H1 (cell line): ENCODE data around the gene LRRK1. TPM values are rescaled to one million over a fixed set of nuclear protein-coding genes. Genes with fewer than 3 reads are reported as not detected.

ENCODE experiments used
- CTCF ChIA-PET: fragments of 300-600 bp; sonication (Branson Sonifier 250); formaldehyde crosslinking; loops from one replicate; lab custom pipeline; 2021; ENCODE audit not compliant: partially characterized antibody; lab: Charles Lee
- POLR2A ChIA-PET: fragments of 300-600 bp; sonication (Branson Sonifier 250); formaldehyde crosslinking; loops from one replicate; lab custom pipeline; 2021; ENCODE audit warnings: inconsistent platforms; ENCODE audit not compliant: partially characterized antibody; lab: Charles Lee
- DNase-seq, 2 experiments: peaks; one replicate each; pipeline versions ENCODE4 v3.0.0 to v3.0.0-alpha.2; 2010 to 2022; ENCODE audit warnings: low spot score in 2 of 2, low read depth in 1 of 2, mixed read lengths in 1 of 2
- FAIRE-seq: peaks from 2 replicates; lab custom pipeline; 2011; peaks lifted over from hg19 to GRCh38; lab: Jason Lieb, UNC
- H2AFZ ChIP-seq: 2 replicates; pipeline ENCODE4 v1.8.1; 2012; ENCODE audit warnings: low read length, inconsistent platforms
- H2AK5ac ChIP-seq: 2 replicates; pipeline ENCODE4 v1.6.1; 2013; ENCODE audit warnings: low read depth, low read length
- H2BK120ac ChIP-seq: replicated peaks from 2 replicates; pipeline ENCODE3; 2013; ENCODE audit warnings: low read depth, low read length, inconsistent platforms
- H2BK12ac ChIP-seq: 2 replicates; pipeline ENCODE4 v1.6.1; 2013; ENCODE audit warnings: low read depth, low read length
- H2BK15ac ChIP-seq: 2 replicates; pipeline ENCODE4 v1.6.1; 2013; ENCODE audit warnings: low read length
- H2BK20ac ChIP-seq: 2 replicates; pipeline ENCODE4 v1.6.1; 2013; ENCODE audit warnings: low read length
- H2BK5ac ChIP-seq: 2 replicates; pipeline ENCODE4 v1.6.1; 2013; ENCODE audit warnings: low read depth, low read length
- H3K14ac ChIP-seq: 2 replicates; pipeline ENCODE4 v1.6.1; 2013; ENCODE audit warnings: inconsistent platforms; ENCODE audit not compliant: insufficient read length
- H3K18ac ChIP-seq: 2 replicates; pipeline ENCODE4 v1.6.1; 2013; ENCODE audit warnings: low read length; ENCODE audit errors: extremely low read depth
- H3K23ac ChIP-seq: 2 replicates; pipeline ENCODE4 v1.6.1; 2013; ENCODE audit warnings: inconsistent platforms; ENCODE audit not compliant: insufficient read length
- H3K23me2 ChIP-seq: 2 replicates; pipeline ENCODE4 v1.6.1; 2013; ENCODE audit warnings: low read depth, low read length
- H3K27ac ChIP-seq: 2 replicates; pipeline ENCODE4 v1.6.1; 2011; ENCODE audit warnings: low read depth, low read length, inconsistent platforms
- H3K27me3 ChIP-seq, 4 experiments: replicated peaks in 1 of 4; 1 replicate in 1 of 4; 2 replicates in 3 of 4; pipeline versions ENCODE4 v1.6.1 to v1.8.1; 2011 to 2013; ENCODE audit warnings: low read length in 3 of 4, mild to moderate bottlenecking in 3 of 4, inconsistent platforms in 2 of 4, mixed read lengths in 2 of 4, moderate library complexity in 1 of 4; ENCODE audit not compliant: control insufficient read depth in 3 of 4, insufficient read depth in 3 of 4; ENCODE audit errors: extremely low read depth in 1 of 4
- H3K36me3 ChIP-seq, 4 experiments: 2 replicates each; pipeline versions ENCODE4 v1.6.1 to v1.8.1; 2011 to 2013; ENCODE audit warnings: mild to moderate bottlenecking in 4 of 4, low read length in 3 of 4, moderate library complexity in 2 of 4, control low read depth in 1 of 4, inconsistent platforms in 1 of 4; ENCODE audit not compliant: insufficient read depth in 4 of 4, control insufficient read depth in 2 of 4
- H3K4ac ChIP-seq: replicated peaks from 2 replicates; pipeline ENCODE3; 2013; ENCODE audit warnings: low read length, low read depth, mixed read lengths, inconsistent platforms; ENCODE audit not compliant: insufficient read length
- H3K4me1 ChIP-seq, 4 experiments: replicated peaks in 1 of 4; 1 replicate in 1 of 4; 2 replicates in 3 of 4; pipeline versions ENCODE4 v1.6.1 to v1.8.1; 2011 to 2013; ENCODE audit warnings: low read length in 3 of 4, inconsistent platforms in 2 of 4, mixed read lengths in 1 of 4; ENCODE audit not compliant: insufficient read depth in 4 of 4, control insufficient read depth in 3 of 4
- H3K4me2 ChIP-seq, 2 experiments: 2 replicates each; pipeline versions ENCODE4 v1.6.1 to v1.8.1; 2011 to 2013; ENCODE audit warnings: low read depth in 2 of 2, low read length in 2 of 2, control low read depth in 1 of 2, inconsistent platforms in 1 of 2, mild to moderate bottlenecking in 1 of 2; ENCODE audit not compliant: insufficient read depth in 1 of 2
- H3K4me3 ChIP-seq, 4 experiments: fragments of 200-600, 300-600 bp in 1 of 4; sonication (generic), shearing (Covaris generic), sonication (Bioruptor Twin) in 1 of 4; 2 replicates each; pipeline versions ENCODE4 v1.5.1 to v1.8.1; 2011 to 2016; ENCODE audit warnings: low read length in 4 of 4, low read depth in 3 of 4, control low read depth in 2 of 4, inconsistent platforms in 2 of 4, mild to moderate bottlenecking in 2 of 4, mixed read lengths in 1 of 4, moderate library complexity in 1 of 4; ENCODE audit not compliant: insufficient read depth in 2 of 4; ENCODE audit errors: extremely low read depth in 1 of 4
- H3K56ac ChIP-seq: replicated peaks from 2 replicates; pipeline ENCODE3; 2013; ENCODE audit warnings: low read depth, mild to moderate bottlenecking, mixed read lengths, low read length, inconsistent platforms; ENCODE audit not compliant: insufficient read length
- H3K79me1 ChIP-seq: 2 replicates; pipeline ENCODE4 v1.6.1; 2013; ENCODE audit warnings: low read depth, low read length, control low read depth
- H3K79me2 ChIP-seq, 2 experiments: 2 replicates each; pipeline versions ENCODE4 v1.6.1 to v1.8.1; 2012 to 2013; ENCODE audit warnings: low read length in 2 of 2, mild to moderate bottlenecking in 2 of 2, inconsistent platforms in 1 of 2; ENCODE audit not compliant: insufficient read depth in 2 of 2, control insufficient read depth in 1 of 2
- H3K9ac ChIP-seq, 4 experiments: replicated peaks in 1 of 4; 1 replicate in 1 of 4; 2 replicates in 3 of 4; pipeline versions ENCODE4 v1.6.1 to v1.8.1; 2011 to 2013; ENCODE audit warnings: low read depth in 3 of 4, low read length in 3 of 4, control low read depth in 2 of 4, mild to moderate bottlenecking in 2 of 4, moderate library complexity in 2 of 4, inconsistent platforms in 1 of 4; ENCODE audit errors: extremely low read depth in 1 of 4
- H3K9me3 ChIP-seq, 2 experiments: 2 replicates each; pipeline versions ENCODE4 v1.6.1 to v1.8.1; 2012 to 2013; ENCODE audit warnings: mild to moderate bottlenecking in 2 of 2, moderate library complexity in 2 of 2, control low read depth in 1 of 2, inconsistent platforms in 1 of 2, low read depth in 1 of 2, low read length in 1 of 2, mixed read lengths in 1 of 2; ENCODE audit not compliant: insufficient read depth in 2 of 2
- H4K20me1 ChIP-seq, 2 experiments: replicated peaks in 1 of 2; 2 replicates each; pipeline versions ENCODE3 to v1.8.1; 2011 to 2013; ENCODE audit warnings: inconsistent platforms in 2 of 2, low read length in 2 of 2, mild to moderate bottlenecking in 1 of 2; ENCODE audit not compliant: insufficient read depth in 2 of 2, control insufficient read depth in 1 of 2
- H4K5ac ChIP-seq: 2 replicates; pipeline ENCODE4 v1.6.1; 2013; ENCODE audit warnings: low read length, low read depth, mixed read lengths, inconsistent platforms; ENCODE audit not compliant: insufficient read length
- H4K8ac ChIP-seq: 2 replicates; pipeline ENCODE4 v1.8.0; 2013; ENCODE audit warnings: mild to moderate bottlenecking, moderate library complexity, low read length, inconsistent platforms; ENCODE audit not compliant: insufficient read depth; ENCODE audit errors: extremely low read depth
- H4K91ac ChIP-seq: replicated peaks from 2 replicates; pipeline ENCODE3; 2013; ENCODE audit warnings: low read length, mixed read lengths, inconsistent platforms; ENCODE audit not compliant: insufficient read length
- ASH2L ChIP-seq: fragments of 200-600, 300-600 bp; sonication (generic); IDR thresholded peaks from one replicate; pipeline ENCODE4 v1.7.1; 2017; ENCODE audit warnings: low read length
- CREB1 ChIP-seq: IDR thresholded peaks from 2 replicates; pipeline ENCODE4 v1.6.1; 2012; ENCODE audit warnings: inconsistent platforms
- CTBP2 ChIP-seq: IDR thresholded peaks from 2 replicates; pipeline ENCODE4 v1.7.0; 2011; ENCODE audit warnings: borderline replicate concordance, mild to moderate bottlenecking, moderate library complexity, mixed read lengths, low read length; ENCODE audit not compliant: insufficient read depth, insufficient read length
- EP300 ChIP-seq, 2 experiments: IDR thresholded peaks; 1 replicate in 1 of 2; 2 replicates in 1 of 2; pipeline ENCODE4 v1.6.1; 2011 to 2012; ENCODE audit warnings: low read depth in 2 of 2, low read length in 2 of 2, mild to moderate bottlenecking in 2 of 2, borderline replicate concordance in 1 of 2, inconsistent platforms in 1 of 2, moderate library complexity in 1 of 2
- JUND ChIP-seq: IDR thresholded peaks from 2 replicates; pipeline ENCODE4 v1.6.1; 2011; ENCODE audit warnings: mild to moderate bottlenecking, improper control_type of control experiment, low read length
- KDM5A ChIP-seq: fragments of 200-600 bp; IDR thresholded peaks from 2 replicates; pipeline ENCODE4 v1.7.1; 2012; ENCODE audit warnings: mild to moderate bottlenecking, low read length, inconsistent platforms, mixed read lengths
- POU5F1 ChIP-seq: IDR thresholded peaks from 2 replicates; pipeline ENCODE4 v1.6.1; 2011; ENCODE audit warnings: low read depth, mild to moderate bottlenecking, low read length, moderate library complexity
- RXRA ChIP-seq: IDR thresholded peaks from 2 replicates; pipeline ENCODE4 v1.6.1; 2011; ENCODE audit warnings: low read depth, mild to moderate bottlenecking, low read length, moderate library complexity; ENCODE audit not compliant: insufficient read depth
- YY1 ChIP-seq: IDR thresholded peaks from 2 replicates; pipeline ENCODE4 v1.6.1; 2011; ENCODE audit warnings: low read depth, mild to moderate bottlenecking, low read length
- whole genome bisulfite sequencing, 2 experiments: shearing (Covaris generic) in 1 of 2; methylation state at CpG; one replicate each; pipeline versions ENCODE4 v1.1.6 to v1.1.7; 2013 to 2015; ENCODE audit warnings: low lambda C conversion rate in 2 of 2, mixed read lengths in 2 of 2, inconsistent platforms in 1 of 2, low coverage in 1 of 2, missing lambda C conversion rate in 1 of 2; ENCODE audit not compliant: insufficient replicate concordance in 2 of 2, insufficient coverage in 1 of 2, insufficient read length in 1 of 2; ENCODE audit errors: extremely low coverage in 1 of 2, missing lambda C conversion rate in 1 of 2; 5-methylcytosine and 5-hydroxymethylcytosine counted together
- polyA plus RNA-seq, 7 experiments: library from polyadenylated mRNA; depleted of rRNA in 3 of 7; stranded (reverse) in 5 of 7; unstranded in 2 of 7; fragments of >200 nt in 5 of 7; fragments of 200-250 nt in 2 of 7; gene quantifications; 1 replicate in 5 of 7; 2 replicates in 1 of 7; 4 replicates in 1 of 7; pipeline versions ENCODE4 v1.2.1 to v1.2.3, GENCODE V29; 2011 to 2013; ENCODE audit warnings: missing spikeins in 2 of 7, mixed read lengths in 2 of 7
- total RNA-seq: library from RNA; stranded (reverse); fragmentation: NEBNext Ultra II Directional; extraction: Animal tissue kit (Norgen Biotek cat#: 25700); gene quantifications from 2 replicates; pipeline ENCODE4 v1.2.1, GENCODE V29; 2021

LRRK1 gene
- total and polyA plus RNA-seq, 2 of the 8 experiments (the other 6 are each of a cell fraction or from before 2014, with no cell fraction given): 1.2 to 3.6 TPM

DNA sequence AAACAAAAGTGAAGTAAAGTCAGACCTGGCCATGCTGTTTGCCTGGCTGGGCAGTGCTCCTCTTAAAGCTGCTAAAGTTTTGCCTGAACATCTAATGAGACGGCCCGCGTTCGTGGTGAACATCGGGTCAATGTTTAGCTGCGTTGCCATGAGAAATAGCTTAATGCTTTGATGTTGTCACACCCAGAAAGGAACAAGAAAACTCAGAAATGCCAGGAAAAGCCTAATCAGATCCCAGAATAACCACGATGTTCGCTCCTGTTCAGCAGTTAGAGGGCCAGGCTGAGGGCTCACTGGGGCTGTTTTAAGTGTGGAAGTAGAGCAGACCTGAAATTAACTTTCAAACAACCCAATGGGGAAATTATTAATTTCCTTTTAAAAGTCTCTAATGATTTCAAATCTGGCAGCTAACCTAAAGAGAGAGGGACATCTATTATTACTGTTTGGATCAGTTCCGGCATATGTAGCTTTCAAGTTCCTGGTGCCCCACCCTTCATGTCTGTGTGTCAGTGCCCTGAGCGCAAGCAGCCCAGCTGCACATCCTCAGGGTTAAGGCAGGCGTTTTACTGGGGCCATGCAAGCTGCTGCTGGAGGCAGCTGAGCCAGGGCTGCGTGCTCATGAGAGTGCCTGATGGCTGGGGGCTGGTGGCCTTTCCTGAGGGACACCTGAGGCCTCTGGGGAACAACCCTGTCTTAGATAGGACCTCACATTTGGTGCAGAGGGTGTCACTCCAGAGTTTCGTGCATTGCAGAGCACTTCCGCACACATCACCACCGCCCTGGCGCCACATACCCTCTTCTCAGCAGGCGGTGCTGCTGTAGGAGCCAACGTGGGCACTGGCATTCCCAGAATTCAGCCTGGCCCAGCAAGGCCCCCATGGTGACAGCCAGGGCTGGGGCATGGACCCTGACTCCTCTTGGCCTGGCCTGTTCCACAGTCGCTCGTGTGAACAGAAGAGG, 76.6 kb downstream of the LRRK1 start:
- H3K4ac ChIP-seq: no peak overlapping the region
- peaks cover 4% of the 10 kb centered on the region; the same call in 1 of the 2 replicates for H3K23me2 ChIP-seq
- no peak for DNase-seq
- no peak overlapping the region for H3K4me2 ChIP-seq
- peaks cover 0 to 4% (median under 1%) of the 10 kb centered on the region in 4 experiments; a peak in 4 of 7 replicates for H3K4me1 ChIP-seq
- no peak overlapping the region for H2AK5ac ChIP-seq
- H4K91ac ChIP-seq: no peak overlapping the region
- WGBS, 2 experiments: 91% methylated on average over 20 of the region's 20 CpGs; no CpG with 5 or more reads in 1 of the 2 experiments
- H3K18ac ChIP-seq: no peak overlapping the region
- H3K56ac ChIP-seq: no peak overlapping the region
- H3K36me3 ChIP-seq: no peaks in the 10 kb centered on the region
- H4K8ac ChIP-seq: no peak overlapping the region
- ChIA-PET POLR2A (no interaction called here), CTCF (interaction anchor here (1.0 to 22.3 kb wide), 5 partner anchors 11 to 77 kb away, joined by 3 to 405 read pairs (median 8); partner anchors contain the start of gene LRRK1)
- no peak overlapping the region for H3K23ac ChIP-seq
- H4K20me1 ChIP-seq: no peaks in the 10 kb centered on the region
- H2BK20ac ChIP-seq: no peak overlapping the region
- no peaks in the 10 kb centered on the region for H3K27me3 ChIP-seq
- H2BK12ac ChIP-seq: no peak overlapping the region
- H3K9me3 ChIP-seq: no peaks in the 10 kb centered on the region
- H2BK15ac ChIP-seq: no peak overlapping the region
- no peak overlapping the region for H2AFZ ChIP-seq
- H3K79me2 ChIP-seq: no peaks in the 10 kb centered on the region
- no peak for FAIRE-seq
- TF ChIP-seq JUND (no peak), POU5F1 (no peak), KDM5A (no peak), EP300 (IDR thresholded peaks at IDR 0.05; ENCODE audit: borderline replicate concordance in 1 of 2, low read depth in 2 of 2, low read length in 2 of 2) (no peak), CTBP2 (no peak), CREB1 (no peak), YY1 (no peak), ASH2L (no peak), RXRA (no peak)
- no peak overlapping the region for H3K27ac ChIP-seq
- no peak overlapping the region for H3K14ac ChIP-seq
- H3K4me3 ChIP-seq: no peak overlapping the region
- no peak overlapping the region for H2BK5ac ChIP-seq
- H3K79me1 ChIP-seq: no peaks in the 10 kb centered on the region
- no peak overlapping the region for H4K5ac ChIP-seq
- H2BK120ac ChIP-seq: no peak overlapping the region
- no peak overlapping the region for H3K9ac ChIP-seq
